AG10803 (cell line): ENCODE results near the gene VWF.
"Not testable (repeated sequence)": the region's sequence is repeated elsewhere in the genome, so short reads cannot be mapped to it uniquely, and the experiment has no call there.

Experiments
- DNase-seq: peaks from one replicate; pipeline ENCODE4 v3.0.0; 2010; ENCODE audit warnings: low read depth
- H3K4me3 ChIP-seq: 2 replicates; pipeline ENCODE4 v1.5.1; 2011; ENCODE audit warnings: mild to moderate bottlenecking, low read length, control low read depth
- CTCF ChIP-seq: conservative IDR thresholded peaks from 2 replicates; pipeline ENCODE4 v1.5.1; 2011; ENCODE audit warnings: mild to moderate bottlenecking, low read length, control low read depth, inconsistent platforms

VWF gene

DNA sequence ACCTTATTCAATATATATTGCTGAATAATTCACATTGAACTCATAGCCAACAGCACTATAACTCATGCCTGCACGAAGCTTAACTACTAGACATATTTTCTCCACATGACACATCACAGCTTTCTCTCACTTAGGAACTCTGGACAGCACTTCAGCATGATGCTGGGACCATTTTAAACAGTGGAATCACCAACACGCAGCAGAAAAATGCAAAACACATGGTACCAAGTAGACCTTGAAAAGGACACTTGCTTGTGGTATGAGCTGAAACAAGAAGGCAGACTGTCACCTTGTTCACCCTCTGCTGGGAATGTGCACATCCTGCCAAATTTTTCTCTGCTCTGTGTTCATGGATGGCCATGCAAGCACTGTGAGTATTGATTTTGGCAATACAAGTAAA, 40.9 kb upstream of the VWF start:
- H3K4me3 ChIP-seq, result no peak overlapping the region
- no peak for TF ChIP-seq CTCF
- peak; percentile 94 for DNase-seq

DNA sequence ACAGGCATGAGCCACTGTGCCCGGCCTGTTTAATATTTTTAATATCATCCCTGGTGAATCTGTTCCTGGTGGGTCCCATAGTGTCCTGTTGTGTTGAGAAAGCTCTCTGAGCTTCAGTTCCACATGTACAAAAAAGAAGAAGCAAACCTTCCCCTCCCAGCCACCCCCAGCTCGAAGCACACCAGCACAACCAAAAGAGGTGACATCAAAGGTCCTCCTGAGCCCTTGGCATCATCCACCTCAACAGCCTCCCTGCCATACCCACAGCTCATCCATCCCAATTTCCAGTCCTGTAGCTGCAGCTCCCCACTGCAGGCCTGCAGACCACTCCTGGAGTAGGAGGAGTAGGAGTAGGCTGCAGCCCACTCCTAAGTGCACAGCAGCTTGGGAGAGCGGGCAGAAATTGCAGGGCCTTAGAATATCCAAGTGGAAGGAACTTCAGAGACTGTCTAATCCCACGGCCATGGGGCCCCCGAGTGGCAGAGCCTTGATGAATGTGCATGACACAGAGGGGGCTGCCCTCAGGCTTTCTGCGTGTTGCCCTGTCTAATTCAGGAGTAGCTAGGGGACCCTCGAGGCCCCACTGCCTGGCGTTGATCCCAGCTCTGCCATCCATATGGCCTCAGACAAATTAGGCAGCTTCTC, 39.1 kb upstream of the VWF start:
- no peak for DNase-seq
- H3K4me3 ChIP-seq, result no peak overlapping the region
- no peak for TF ChIP-seq CTCF

GRCh38 chr12:6161124-6161882, 36.8 kb upstream of the VWF start:
- DNase-seq, result peak; percentile 82
- H3K4me3 ChIP-seq, result no peak overlapping the region
- TF ChIP-seq CTCF, result no peak

GRCh38 chr12:6160049-6160649, 35.7 kb upstream of the VWF start:
- not testable (repeated sequence) for H3K4me3 ChIP-seq, DNase-seq

DNA sequence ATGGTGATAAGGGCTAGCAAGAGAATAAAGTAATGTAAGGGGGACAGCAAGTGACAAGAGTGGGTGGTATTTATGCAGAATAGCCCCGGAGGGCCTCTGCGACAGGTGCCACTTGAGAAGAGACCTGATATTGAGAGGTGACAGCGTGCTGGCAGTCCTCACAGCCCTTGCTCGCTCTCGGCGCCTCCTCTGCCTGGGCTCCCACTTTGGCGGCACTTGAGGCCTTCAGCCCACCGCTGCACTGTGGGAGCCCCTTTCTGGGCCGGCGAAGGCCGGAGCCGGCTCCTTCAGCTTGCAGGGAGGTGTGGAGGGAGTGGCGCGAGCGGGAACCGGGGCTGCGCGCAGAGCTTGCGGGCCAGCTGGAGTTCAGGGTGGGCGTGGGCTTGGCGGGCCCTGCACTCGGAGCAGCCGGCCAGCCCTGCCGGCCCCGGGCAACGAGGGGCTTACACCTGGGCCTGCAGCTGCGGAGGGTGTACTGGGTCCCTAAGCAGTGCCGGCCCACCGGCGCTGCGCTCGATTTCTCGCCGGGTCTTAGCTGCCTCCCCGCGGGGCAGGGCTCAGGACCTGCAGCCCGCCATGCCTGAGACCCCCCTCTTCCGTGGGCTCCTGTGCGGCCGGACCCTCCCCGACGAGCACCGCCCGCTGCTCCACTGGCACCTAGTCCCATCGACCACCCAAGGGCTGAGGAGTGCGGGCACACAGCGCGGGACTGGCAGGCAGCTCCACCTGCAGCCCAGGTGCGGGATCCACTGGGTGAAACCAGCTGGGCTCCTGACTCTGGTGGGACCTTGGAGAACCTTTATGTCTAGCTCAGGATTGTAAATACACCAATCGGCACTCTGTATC, 34.9 kb upstream of the VWF start:
- DNase-seq, H3K4me3 ChIP-seq: not testable (repeated sequence)

- DNase-seq, result no peak
- no peak for TF ChIP-seq CTCF
- no peak overlapping the region for H3K4me3 ChIP-seq
These were observed 34.3 kb upstream of the VWF start for GRCh38 chr12:6158749-6159148.

GRCh38 chr12:6158255-6158654, 33.8 kb upstream of the VWF start:
- H3K4me3 ChIP-seq, result no peak overlapping the region
- TF ChIP-seq CTCF, result no peak
- no peak for DNase-seq

GRCh38 chr12:6157482-6157881, 33.0 kb upstream of the VWF start:
- H3K4me3 ChIP-seq, result no peak overlapping the region
- DNase-seq, result no peak
- TF ChIP-seq CTCF, result no peak
